Measurements from ENCODE around the gene TMEFF1. TPM values are rescaled to one million over a fixed set of nuclear protein-coding genes. Genes with fewer than 3 reads are reported as not detected.

The TMEFF1 gene
- total and polyA plus RNA-seq, 2 experiments from 2014 or later: 22.3 to 34.2 TPM

DNA sequence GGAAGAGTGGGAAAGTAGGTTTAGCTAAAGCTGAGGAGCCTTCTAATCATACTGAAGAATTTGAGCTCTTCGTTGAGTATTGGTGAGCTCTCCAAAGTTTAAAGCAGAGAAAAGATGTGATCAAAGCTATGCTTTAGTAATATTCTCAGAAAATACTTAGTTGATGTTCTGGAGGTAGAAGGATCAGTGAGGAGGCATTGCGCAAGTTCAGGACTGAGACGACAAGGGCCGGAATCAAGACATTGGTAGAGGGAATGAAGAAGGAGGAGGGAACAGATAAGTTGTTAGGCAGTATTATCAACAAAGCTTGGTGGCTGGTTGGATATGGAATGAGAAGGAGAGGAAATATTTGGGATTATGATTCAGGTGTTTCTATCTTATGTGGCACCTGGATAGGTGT lies 112.0 kb downstream of the TMEFF1 start:
- Histone ChIP-seq H3K36me3 (no peaks in the 10 kb centered on the region), H3K27ac (no peak overlapping the region), H3K4me1 (ENCODE audit: low read depth) (peaks cover 1% of the 10 kb centered on the region), H3K27me3 (no peaks in the 10 kb centered on the region), H3K9me3 (ENCODE audit: low read depth) (no peaks in the 10 kb centered on the region), H3K4me3 (no peak overlapping the region)
- TF ChIP-seq, protein P1, sequence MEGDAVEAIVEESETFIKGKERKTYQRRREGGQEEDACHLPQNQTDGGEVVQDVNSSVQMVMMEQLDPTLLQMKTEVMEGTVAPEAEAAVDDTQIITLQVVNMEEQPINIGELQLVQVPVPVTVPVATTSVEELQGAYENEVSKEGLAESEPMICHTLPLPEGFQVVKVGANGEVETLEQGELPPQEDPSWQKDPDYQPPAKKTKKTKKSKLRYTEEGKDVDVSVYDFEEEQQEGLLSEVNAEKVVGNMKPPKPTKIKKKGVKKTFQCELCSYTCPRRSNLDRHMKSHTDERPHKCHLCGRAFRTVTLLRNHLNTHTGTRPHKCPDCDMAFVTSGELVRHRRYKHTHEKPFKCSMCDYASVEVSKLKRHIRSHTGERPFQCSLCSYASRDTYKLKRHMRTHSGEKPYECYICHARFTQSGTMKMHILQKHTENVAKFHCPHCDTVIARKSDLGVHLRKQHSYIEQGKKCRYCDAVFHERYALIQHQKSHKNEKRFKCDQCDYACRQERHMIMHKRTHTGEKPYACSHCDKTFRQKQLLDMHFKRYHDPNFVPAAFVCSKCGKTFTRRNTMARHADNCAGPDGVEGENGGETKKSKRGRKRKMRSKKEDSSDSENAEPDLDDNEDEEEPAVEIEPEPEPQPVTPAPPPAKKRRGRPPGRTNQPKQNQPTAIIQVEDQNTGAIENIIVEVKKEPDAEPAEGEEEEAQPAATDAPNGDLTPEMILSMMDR (IDR thresholded peaks at IDR 0.05; ENCODE audit: low read depth, low read length): no peak
- no peak for DNase-seq (ENCODE audit: low read depth in 1 of 2, low spot score in 1 of 2)

- Histone ChIP-seq H3K27ac (no peak overlapping the region), H3K9me3 (ENCODE audit: low read depth) (no peaks in the 10 kb centered on the region), H3K4me3 (no peak overlapping the region), H3K27me3 (no peaks in the 10 kb centered on the region), H3K36me3 (no peaks in the 10 kb centered on the region), H3K4me1 (ENCODE audit: low read depth) (no peaks in the 10 kb centered on the region)
- TF ChIP-seq, protein P1 (IDR thresholded peaks at IDR 0.05; ENCODE audit: low read depth, low read length): no peak
- no peak for DNase-seq (ENCODE audit: low read depth in 1 of 2, low spot score in 1 of 2)
Measured at GRCh38 chr9:100586093-100586492, 113.1 kb downstream of the TMEFF1 start.

DNA sequence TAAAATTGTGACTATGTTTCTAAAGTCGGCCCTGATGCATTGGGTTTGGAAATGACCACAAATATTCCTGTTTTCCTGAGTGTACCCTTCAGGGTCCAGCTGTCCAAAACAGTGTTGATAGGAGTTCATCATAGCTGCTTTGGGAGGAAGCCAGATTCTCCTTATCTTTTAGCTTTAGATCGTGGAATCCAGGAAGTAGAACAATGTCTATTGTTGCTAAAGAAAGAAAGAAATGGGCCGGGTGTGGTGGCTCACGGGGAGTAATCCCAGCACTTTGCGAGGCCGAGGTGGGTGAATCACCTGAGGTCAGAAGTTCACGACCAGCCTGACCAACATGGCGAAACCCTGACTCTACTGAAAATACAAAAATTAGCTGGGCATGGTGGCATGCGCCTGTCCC lies 114.4 kb downstream of the TMEFF1 start:
- TF ChIP-seq, protein P1 (IDR thresholded peaks at IDR 0.05; ENCODE audit: low read depth, low read length): no peak
- peak in 1 of 2 donors; percentile 80 for DNase-seq (ENCODE audit: low read depth in 1 of 2, low spot score in 1 of 2)
- H3K4me1 ChIP-seq (ENCODE audit: low read depth): no peaks in the 10 kb centered on the region
- no peaks in the 10 kb centered on the region for H3K9me3 ChIP-seq (ENCODE audit: low read depth)
- no peak overlapping the region for H3K4me3 ChIP-seq
- no peaks in the 10 kb centered on the region for H3K27me3 ChIP-seq
- H3K36me3 ChIP-seq: no peaks in the 10 kb centered on the region
- H3K27ac ChIP-seq: no peak overlapping the region

- TF ChIP-seq, protein P1 (IDR thresholded peaks at IDR 0.05; ENCODE audit: low read depth, low read length): no peak
- H3K27me3 ChIP-seq: no peaks in the 10 kb centered on the region
- no peaks in the 10 kb centered on the region for H3K36me3 ChIP-seq
- no peak overlapping the region for H3K4me3 ChIP-seq
- H3K4me1 ChIP-seq (ENCODE audit: low read depth): no peaks in the 10 kb centered on the region
- DNase-seq (ENCODE audit: low read depth in 1 of 2, low spot score in 1 of 2): peak in 1 of 2 donors; percentile 56
- no peak overlapping the region for H3K27ac ChIP-seq
- H3K9me3 ChIP-seq (ENCODE audit: low read depth): no peaks in the 10 kb centered on the region
Measured at GRCh38 chr9:100589582-100589981, 116.6 kb downstream of the TMEFF1 start.

DNA sequence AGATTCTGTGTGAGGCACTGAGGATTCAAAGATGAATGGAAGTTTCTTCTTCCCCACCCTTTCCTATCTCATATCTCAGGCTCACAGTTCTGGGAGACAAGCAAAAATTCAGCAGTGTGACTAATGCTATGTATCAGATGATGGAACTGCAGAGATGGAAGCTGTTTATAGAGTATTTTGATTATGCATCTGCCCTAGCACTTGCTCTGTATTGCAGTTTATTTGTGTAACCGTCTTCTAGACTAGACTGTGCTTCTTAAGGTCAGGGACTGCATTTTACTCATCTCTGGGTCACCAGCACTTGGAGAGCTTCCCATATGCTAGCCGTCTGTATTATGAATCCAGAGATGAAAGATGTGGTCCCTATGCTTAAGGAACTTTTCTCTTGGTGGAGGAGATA lies 117.5 kb downstream of the TMEFF1 start:
- H3K4me1 ChIP-seq (ENCODE audit: low read depth): no peaks in the 10 kb centered on the region
- no peak overlapping the region for H3K27ac ChIP-seq
- TF ChIP-seq, protein P1 (IDR thresholded peaks at IDR 0.05; ENCODE audit: low read depth, low read length): no peak
- no peaks in the 10 kb centered on the region for H3K27me3 ChIP-seq
- no peak overlapping the region for H3K4me3 ChIP-seq
- H3K36me3 ChIP-seq: no peaks in the 10 kb centered on the region
- DNase-seq (ENCODE audit: low read depth in 1 of 2, low spot score in 1 of 2): peak in 1 of 2 donors; percentile 17
- H3K9me3 ChIP-seq (ENCODE audit: low read depth): no peaks in the 10 kb centered on the region

- Histone ChIP-seq H3K4me1 (ENCODE audit: low read depth) (no peaks in the 10 kb centered on the region), H3K9me3 (ENCODE audit: low read depth) (no peaks in the 10 kb centered on the region), H3K27ac (no peak overlapping the region), H3K36me3 (no peaks in the 10 kb centered on the region), H3K27me3 (no peaks in the 10 kb centered on the region), H3K4me3 (no peak overlapping the region)
- TF ChIP-seq, protein P1 (IDR thresholded peaks at IDR 0.05; ENCODE audit: low read depth, low read length): no peak
- DNase-seq (ENCODE audit: low read depth in 1 of 2, low spot score in 1 of 2): no peak
Measured at GRCh38 chr9:100591139-100591538, 118.2 kb downstream of the TMEFF1 start.

All from cardiac muscle cell (in vitro differentiated cells and primary cell).